Measurements from ENCODE around the gene DNAJC24. TPM values are rescaled to one million over a fixed set of nuclear protein-coding genes. Genes with fewer than 3 reads are reported as not detected.

DNAJC24 gene
- total and polyA plus RNA-seq, 10 donors = 3.0 to 24.5 (median 17.0) TPM

DNA sequence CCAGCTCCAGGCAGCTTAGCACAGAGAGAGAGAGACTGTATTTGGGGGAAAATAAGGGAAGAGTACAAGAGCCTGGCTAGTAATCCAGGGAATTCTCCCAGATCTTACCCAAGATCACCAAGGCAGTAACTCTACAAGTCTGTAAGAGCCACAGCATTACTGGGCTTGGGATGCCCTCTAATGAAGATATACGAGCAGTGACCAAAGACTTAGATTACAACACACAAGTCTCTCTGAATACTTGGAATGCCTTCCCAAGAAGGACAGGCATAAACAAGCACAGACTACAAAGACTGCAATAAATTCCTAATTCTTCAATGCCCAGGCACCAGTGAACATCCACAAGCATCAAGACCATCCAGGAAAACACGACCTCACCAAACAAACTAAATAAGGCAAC lies 17.7 kb downstream of the DNAJC24 start:
- intact Hi-C loops (cut with DNase I; ENCODE audit: low total_unique reads) = no loop called here
- TF ChIP-seq POLR2A (IDR thresholded peaks at IDR 0.05) (no peak), POLR2AphosphoS5 (IDR thresholded peaks at IDR 0.05) (no peak)
- TF ChIP-seq, protein P1, sequence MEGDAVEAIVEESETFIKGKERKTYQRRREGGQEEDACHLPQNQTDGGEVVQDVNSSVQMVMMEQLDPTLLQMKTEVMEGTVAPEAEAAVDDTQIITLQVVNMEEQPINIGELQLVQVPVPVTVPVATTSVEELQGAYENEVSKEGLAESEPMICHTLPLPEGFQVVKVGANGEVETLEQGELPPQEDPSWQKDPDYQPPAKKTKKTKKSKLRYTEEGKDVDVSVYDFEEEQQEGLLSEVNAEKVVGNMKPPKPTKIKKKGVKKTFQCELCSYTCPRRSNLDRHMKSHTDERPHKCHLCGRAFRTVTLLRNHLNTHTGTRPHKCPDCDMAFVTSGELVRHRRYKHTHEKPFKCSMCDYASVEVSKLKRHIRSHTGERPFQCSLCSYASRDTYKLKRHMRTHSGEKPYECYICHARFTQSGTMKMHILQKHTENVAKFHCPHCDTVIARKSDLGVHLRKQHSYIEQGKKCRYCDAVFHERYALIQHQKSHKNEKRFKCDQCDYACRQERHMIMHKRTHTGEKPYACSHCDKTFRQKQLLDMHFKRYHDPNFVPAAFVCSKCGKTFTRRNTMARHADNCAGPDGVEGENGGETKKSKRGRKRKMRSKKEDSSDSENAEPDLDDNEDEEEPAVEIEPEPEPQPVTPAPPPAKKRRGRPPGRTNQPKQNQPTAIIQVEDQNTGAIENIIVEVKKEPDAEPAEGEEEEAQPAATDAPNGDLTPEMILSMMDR (IDR thresholded peaks at IDR 0.05 in 8 of 11, conservative IDR thresholded peaks at IDR 0.05 in 3 of 11) = no peak

DNA sequence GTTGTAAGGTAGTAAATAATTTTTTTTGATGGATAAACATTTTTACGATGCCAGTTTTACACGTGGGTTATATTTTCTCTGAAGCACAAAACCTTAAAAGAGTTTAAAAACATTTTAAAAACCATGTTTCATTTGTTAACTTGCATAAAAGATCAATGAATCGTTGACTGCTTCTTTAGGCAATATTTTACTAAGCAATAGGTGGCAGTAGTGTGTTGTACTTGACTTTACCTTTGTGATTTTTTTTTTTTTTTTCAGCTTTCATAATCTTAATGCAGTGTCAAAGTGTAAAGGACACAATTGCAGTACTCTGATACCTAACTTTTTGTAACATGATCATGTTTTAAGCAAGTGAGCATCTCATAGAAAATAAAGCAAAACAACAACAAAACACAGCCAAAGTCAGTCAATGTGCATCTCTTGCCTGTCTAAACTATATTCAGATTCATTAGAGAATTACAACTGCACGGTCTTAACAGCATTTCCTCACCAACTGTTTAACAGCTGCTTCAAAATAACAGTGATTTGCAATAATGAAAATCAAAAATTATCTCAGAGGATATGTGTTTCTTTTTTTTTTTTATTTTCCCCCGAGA lies 27.7 kb downstream of the DNAJC24 start:
- DNase-seq = no peak
- no peak overlapping the region for H3K27ac ChIP-seq
- H3K4me1 ChIP-seq = no peaks in the 10 kb centered on the region
- TF ChIP-seq, protein P1 (IDR thresholded peaks at IDR 0.05 in 8 of 11, conservative IDR thresholded peaks at IDR 0.05 in 3 of 11) = peak in 9 of 11 experiments; percentile 10 to 55 (median 39)
- TF ChIP-seq POLR2AphosphoS5 (IDR thresholded peaks at IDR 0.05) (no peak), POLR2A (IDR thresholded peaks at IDR 0.05) (no peak)
- peaks cover 0 to 23% (median 18%) of the 10 kb centered on the region in 8 donors for H3K9me3 ChIP-seq
- peaks cover 0 to 26% (median 0%) of the 10 kb centered on the region in 6 donors for H3K36me3 ChIP-seq
- no peaks in the 10 kb centered on the region for H3K27me3 ChIP-seq (replicated peaks in 1 of 7)
- 58 to 61% (median 60%) methylated on average over 5 of the region's 5 CpGs for WGBS, 5 donors
- H3K4me3 ChIP-seq = no peak overlapping the region
- intact Hi-C loops (cut with DNase I; ENCODE audit: low total_unique reads) = loop anchor here (10.0 kb wide), 2 partner anchors 477 to 607 kb away; no protein-coding TSS in a partner anchor

More for the DNA sequence above, 17.7 kb downstream of the DNAJC24 start:
- Histone ChIP-seq H3K36me3 (peaks cover 0 to 18% (median 0%) of the 10 kb centered on the region in 6 donors), H3K9me3 (peaks cover 0 to 6% (median under 1%) of the 10 kb centered on the region in 8 donors), H3K4me1 (no peaks in the 10 kb centered on the region), H3K27me3 (replicated peaks in 1 of 7) (no peaks in the 10 kb centered on the region), H3K27ac (no peak overlapping the region), H3K4me3 (no peak overlapping the region)
- DNase-seq = no peak
- WGBS, 5 donors = 85 to 98% (median 89%) methylated on average over 2 of the region's 2 CpGs

DNA sequence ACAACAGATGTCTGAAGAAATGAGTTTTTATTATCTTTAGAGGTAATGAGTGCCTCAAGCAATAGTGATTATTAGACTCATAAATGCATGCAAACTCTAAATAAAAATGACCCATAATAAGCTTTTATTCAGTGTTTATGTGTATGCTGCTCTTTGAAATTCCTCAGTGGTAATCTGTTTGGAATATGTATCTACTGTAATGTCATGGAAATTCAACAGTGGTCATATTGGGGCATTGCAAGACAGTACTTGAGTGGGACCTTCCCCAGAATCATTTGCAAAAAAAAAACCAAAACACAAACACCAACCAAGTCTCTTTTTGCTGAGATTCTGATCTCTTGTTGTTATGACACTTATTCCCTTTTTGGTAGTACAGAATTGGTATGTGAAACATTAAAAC lies 35.0 kb downstream of the DNAJC24 start:
- Histone ChIP-seq H3K27me3 (replicated peaks in 1 of 7) (no peaks in the 10 kb centered on the region), H3K4me3 (no peak overlapping the region), H3K4me1 (no peaks in the 10 kb centered on the region), H3K9me3 (peaks cover 0 to 8% (median 2%) of the 10 kb centered on the region in 8 donors), H3K27ac (no peak overlapping the region), H3K36me3 (peaks cover 0 to 10% (median 0%) of the 10 kb centered on the region in 6 donors)
- intact Hi-C loops (cut with DNase I; ENCODE audit: low total_unique reads) = no loop called here
- TF ChIP-seq POLR2A (IDR thresholded peaks at IDR 0.05) = no peak
- TF ChIP-seq, protein P1 (IDR thresholded peaks at IDR 0.05 in 8 of 11, conservative IDR thresholded peaks at IDR 0.05 in 3 of 11) = no peak
- no peak for TF ChIP-seq POLR2AphosphoS5 (IDR thresholded peaks at IDR 0.05)
- no peak for DNase-seq

DNA sequence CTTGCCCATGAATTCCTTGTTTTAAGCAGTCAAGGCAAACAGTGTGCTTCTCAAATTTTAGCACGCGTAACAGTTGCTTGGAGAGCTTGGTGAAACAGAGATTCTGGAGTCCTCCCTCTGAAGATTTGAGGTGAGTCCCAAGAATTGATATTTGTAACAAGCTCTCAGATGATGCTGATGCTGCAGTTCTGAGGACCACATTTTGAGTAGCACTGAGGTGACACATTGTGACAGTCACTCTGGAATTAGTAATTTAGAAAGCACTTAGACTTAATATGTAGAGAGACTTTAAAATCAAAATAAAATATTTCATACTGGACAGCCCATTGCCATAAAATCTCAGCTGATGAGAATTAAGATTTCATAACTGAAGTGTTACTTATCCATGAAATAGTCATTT lies 38.5 kb downstream of the DNAJC24 start:
- 96 to 99% (median 98%) methylated on average over 2 of the region's 2 CpGs for WGBS, 5 donors
- intact Hi-C loops (cut with DNase I; ENCODE audit: low total_unique reads) = no loop called here
- Histone ChIP-seq H3K9me3 (peaks cover 0 to 8% (median 0%) of the 10 kb centered on the region in 8 donors), H3K4me1 (no peaks in the 10 kb centered on the region), H3K27ac (no peak overlapping the region), H3K36me3 (peaks cover 0 to 4% (median 0%) of the 10 kb centered on the region in 6 donors), H3K4me3 (no peak overlapping the region), H3K27me3 (replicated peaks in 1 of 7) (no peaks in the 10 kb centered on the region)
- no peak for DNase-seq
- no peak for TF ChIP-seq POLR2A (IDR thresholded peaks at IDR 0.05)
- TF ChIP-seq, protein P1 (IDR thresholded peaks at IDR 0.05 in 8 of 11, conservative IDR thresholded peaks at IDR 0.05 in 3 of 11) = no peak
- TF ChIP-seq POLR2AphosphoS5 (IDR thresholded peaks at IDR 0.05) = no peak
